ENCODE data around the gene ENO4.

- TF ChIP-seq BHLHE40 (IDR thresholded peaks at IDR 0.05; ENCODE audit: borderline replicate concordance) (no peak), ARNT (IDR thresholded peaks at IDR 0.05) (no peak), FOXA1 (IDR thresholded peaks at IDR 0.05) (no peak), SP1 (IDR thresholded peaks at IDR 0.05) (no peak), PKNOX1 (IDR thresholded peaks at IDR 0.05) (no peak), FOXK2 (IDR thresholded peaks at IDR 0.05) (no peak), ZNF384 (IDR thresholded peaks at IDR 0.05) (no peak)
Observed at GRCh38 chr10:116880716-116881482, 31.6 kb downstream of the ENO4 start.
